HG03432 (cell line): ENCODE data around the gene P4HA1.
"Not testable (repeated sequence)": the region's sequence is repeated elsewhere in the genome, so short reads cannot be mapped to it uniquely, and the experiment has no call there.

Experiments used
- ATAC-seq: cut with Tn5 transposase; IDR thresholded peaks from one replicate; pipeline ENCODE4 v1.9.1; 2021; ENCODE audit warnings: mild to moderate bottlenecking, moderate library complexity; ENCODE audit not compliant: unreplicated experiment

Gene P4HA1

GRCh38 chr10:73043766-73044377 lies 52.8 kb downstream of the P4HA1 start:
- no peak for ATAC-seq

- ATAC-seq: no peak
These were observed 53.3 kb downstream of the P4HA1 start for GRCh38 chr10:73043319-73043718.

GRCh38 chr10:73042130-73042529 lies 54.5 kb downstream of the P4HA1 start:
- no peak for ATAC-seq

- ATAC-seq: no peak
These were observed 57.0 kb downstream of the P4HA1 start for GRCh38 chr10:73039635-73040034.

- not testable (repeated sequence) for ATAC-seq
These were observed 60.4 kb downstream of the P4HA1 start for GRCh38 chr10:73036285-73036684.

GRCh38 chr10:73032536-73032935 lies 64.1 kb downstream of the P4HA1 start:
- no peak for ATAC-seq

- not testable (repeated sequence) for ATAC-seq
These were observed 70.0 kb downstream of the P4HA1 start for GRCh38 chr10:73026623-73027022.

- not testable (repeated sequence) for ATAC-seq
These were observed 73.1 kb downstream of the P4HA1 start for GRCh38 chr10:73023455-73024070.

GRCh38 chr10:73022961-73023360 lies 73.7 kb downstream of the P4HA1 start:
- not testable (repeated sequence) for ATAC-seq

GRCh38 chr10:73021538-73022164 lies 75.0 kb downstream of the P4HA1 start:
- not testable (repeated sequence) for ATAC-seq

GRCh38 chr10:73021050-73021449 lies 75.6 kb downstream of the P4HA1 start:
- ATAC-seq: no peak

GRCh38 chr10:73019100-73019499 lies 77.6 kb downstream of the P4HA1 start:
- no peak for ATAC-seq

- no peak for ATAC-seq
These were observed 78.0 kb downstream of the P4HA1 start for GRCh38 chr10:73018632-73019031.

GRCh38 chr10:73017955-73018480 lies 78.6 kb downstream of the P4HA1 start:
- ATAC-seq: no peak

- ATAC-seq: no peak
These were observed 80.9 kb downstream of the P4HA1 start for GRCh38 chr10:73015779-73016178.

GRCh38 chr10:73003822-73004221 lies 92.8 kb downstream of the P4HA1 start:
- no peak for ATAC-seq

- no peak for ATAC-seq
These were observed 95.7 kb downstream of the P4HA1 start for GRCh38 chr10:73000973-73001372.

GRCh38 chr10:72997099-72997498 lies 99.6 kb downstream of the P4HA1 start:
- no peak for ATAC-seq

GRCh38 chr10:72995459-72995858 lies 101.2 kb downstream of the P4HA1 start:
- not testable (repeated sequence) for ATAC-seq

- ATAC-seq: not testable (repeated sequence)
These were observed 106.9 kb downstream of the P4HA1 start for GRCh38 chr10:72989771-72990170.

- not testable (repeated sequence) for ATAC-seq
These were observed 112.0 kb downstream of the P4HA1 start for GRCh38 chr10:72984618-72985017.
